Thoracic aorta (tissue), 2 donors: ENCODE results near the gene ZNF687. TPM values are rescaled to one million over a fixed set of nuclear protein-coding genes. Genes with fewer than 3 reads are reported as not detected.

ENCODE experiments used
- ATAC-seq: fragments of 150-250 bp; one replicate; pipeline ENCODE4 v1.8.0; 2017; ENCODE audit warnings: low read depth; ENCODE audit not compliant: insufficient number of reproducible peaks, low FRiP score
- DNase-seq: peaks from one replicate; pipeline ENCODE4 v3.0.0-alpha.2; 2020; ENCODE audit warnings: low spot score
- H3K27ac ChIP-seq, 2 donors: fragments of 200-600 bp; sonication (generic); 1 replicate in 1 of 2; 2 replicates in 1 of 2; pipeline ENCODE4 v1.5.1; 2016; ENCODE audit warnings: mild to moderate bottlenecking in 2 of 2, moderate library complexity in 2 of 2
- H3K27me3 ChIP-seq: fragments of 200-600 bp; sonication (generic); replicated peaks from 2 replicates; pipeline ENCODE4 v1.6.0; 2016; ENCODE audit warnings: mild to moderate bottlenecking; ENCODE audit not compliant: insufficient read depth
- H3K36me3 ChIP-seq: fragments of 200-600 bp; sonication (generic); one replicate; pipeline ENCODE4 v1.5.1; 2016
- H3K4me1 ChIP-seq, 2 donors: fragments of 200-600 bp; sonication (generic); 1 replicate in 1 of 2; 2 replicates in 1 of 2; pipeline versions ENCODE4 v1.5.1 to v1.6.0; 2016; ENCODE audit warnings: low read depth in 2 of 2, mild to moderate bottlenecking in 1 of 2; ENCODE audit not compliant: control insufficient read depth in 1 of 2
- H3K4me3 ChIP-seq: fragments of 200-600 bp; sonication (generic); 2 replicates; pipeline ENCODE4 v1.5.1; 2016; ENCODE audit warnings: mild to moderate bottlenecking
- H3K9me3 ChIP-seq: fragments of 200-600 bp; sonication (generic); 2 replicates; pipeline ENCODE4 v1.5.1; 2016
- CTCF ChIP-seq: fragments of 200-600 bp; sonication (generic); IDR thresholded peaks from one replicate; pipeline ENCODE4 v1.5.1; 2019; ENCODE audit warnings: antibody characterized with exemption
- total RNA-seq, 2 donors: library from RNA; depleted of rRNA; stranded (reverse); fragments of >200 nt; gene quantifications; one replicate each; pipeline versions ENCODE4 v1.1.0 to v1.2.3, GENCODE V29; 2016

ZNF687 gene
- total RNA-seq, 2 donors from 2014 or later: 22.7 to 32.2 TPM

- no peaks in the 10 kb centered on the region for H3K9me3 ChIP-seq
- no peak overlapping the region for H3K4me3 ChIP-seq
- no peaks in the 10 kb centered on the region for H3K27me3 ChIP-seq
- DNase-seq (no peak), ATAC-seq (no peak)
- no peak overlapping the region for H3K27ac ChIP-seq
- no peaks in the 10 kb centered on the region for H3K36me3 ChIP-seq
- no peak for TF ChIP-seq CTCF
- no peaks in the 10 kb centered on the region for H3K4me1 ChIP-seq
Observed at GRCh38 chr1:151334822-151335221, 52.7 kb downstream of the ZNF687 start.

- no peak for ATAC-seq
- Histone ChIP-seq H3K27ac (no peak overlapping the region), H3K27me3 (no peaks in the 10 kb centered on the region), H3K4me3 (no peak overlapping the region), H3K9me3 (no peaks in the 10 kb centered on the region), H3K4me1 (no peaks in the 10 kb centered on the region), H3K36me3 (no peaks in the 10 kb centered on the region)
- no peak for DNase-seq
- TF ChIP-seq CTCF: no peak
Observed at GRCh38 chr1:151336556-151336955, 54.5 kb downstream of the ZNF687 start.

GRCh38 chr1:151340870-151341754, 59.0 kb downstream of the ZNF687 start:
- Histone ChIP-seq H3K27ac (peak overlapping the region; percentile 49 to 51), H3K4me3 (no peak overlapping the region), H3K4me1 (peaks cover 0 to 7% of the 10 kb centered on the region in 2 donors), H3K36me3 (peaks cover 15% of the 10 kb centered on the region), H3K27me3 (no peaks in the 10 kb centered on the region), H3K9me3 (no peaks in the 10 kb centered on the region)
- ATAC-seq: peak; percentile 74
- no peak for DNase-seq
- peak; percentile 76 for TF ChIP-seq CTCF

Other genes with a start within 250 kb of the ZNF687 start
- 1 to 10 TPM in 1 of 2 donors, under 1 TPM in 1; 0.14 to 2.6 TPM for gene BNIPL, start 245.7 kb upstream of the ZNF687 start, total RNA-seq
- gene C1orf56, start 234.5 kb upstream of the ZNF687 start, total RNA-seq: 1 to 10 TPM; 5.0 to 5.3 TPM
- gene CDC42SE1, start 222.7 kb upstream of the ZNF687 start, total RNA-seq: 100 to 1,000 TPM in 1 of 2 donors, 10 to 100 TPM in 1; 66.2 to 134 TPM
- gene MLLT11, start 221.9 kb upstream of the ZNF687 start, total RNA-seq: 1 to 10 TPM; 1.2 to 3.1 TPM
- 10 to 100 TPM; 24.6 to 33.0 TPM for gene GABPB2, start 211.5 kb upstream of the ZNF687 start, total RNA-seq
- 1 to 10 TPM; 6.3 to 6.8 TPM for gene SEMA6C, start 135.7 kb upstream of the ZNF687 start, total RNA-seq
- 10 to 100 TPM in 1 of 2 donors, 1 to 10 TPM in 1; 3.9 to 14.1 TPM for gene TNFAIP8L2, start 125.7 kb upstream of the ZNF687 start, total RNA-seq
- gene LYSMD1, start 116.4 kb upstream of the ZNF687 start, total RNA-seq: 1 to 10 TPM; 5.6 to 8.7 TPM
- gene SCNM1, start 116.2 kb upstream of the ZNF687 start, total RNA-seq: 10 to 100 TPM; 19.1 to 27.7 TPM
- gene TMOD4, start 106.3 kb upstream of the ZNF687 start, total RNA-seq: not detected
- gene VPS72, start 92.1 kb upstream of the ZNF687 start, total RNA-seq: 10 to 100 TPM; 32.5 to 39.7 TPM
- gene PIP5K1A, start 83.7 kb upstream of the ZNF687 start, total RNA-seq: 10 to 100 TPM; 49.7 to 97.6 TPM
- gene PSMD4, start 27.6 kb upstream of the ZNF687 start, total RNA-seq: 10 to 100 TPM; 79.1 to 87.6 TPM
- gene PI4KB, start 45.1 kb downstream of the ZNF687 start, total RNA-seq: 10 to 100 TPM; 60.1 to 63.1 TPM
- 10 to 100 TPM; 49.3 to 51.7 TPM for gene RFX5, start 65.0 kb downstream of the ZNF687 start, total RNA-seq
- 10 to 100 TPM; 41.8 to 67.6 TPM for gene SELENBP1, start 90.4 kb downstream of the ZNF687 start, total RNA-seq
- 100 to 1,000 TPM; 168 to 209 TPM for gene PSMB4, start 117.3 kb downstream of the ZNF687 start, total RNA-seq
- gene POGZ, start 177.2 kb downstream of the ZNF687 start, total RNA-seq: 10 to 100 TPM; 64.1 to 76.9 TPM
- gene CGN, start 229.1 kb downstream of the ZNF687 start, total RNA-seq: 1 to 10 TPM in 1 of 2 donors, not detected in 1; 2.3 TPM